NCI-H146 (cell line): ENCODE data around the gene PRKCZ.

Experiments used
- DNase-seq: peaks from one replicate; lab custom pipeline; 2025; lab: John Stamatoyannopoulos, UW

The PRKCZ gene

GRCh38 chr1:2045468-2046173, 4.6 kb upstream of the PRKCZ start:
- DNase-seq: no peak

GRCh38 chr1:2046174-2046917, 3.9 kb upstream of the PRKCZ start:
- peak; percentile 53 for DNase-seq

GRCh38 chr1:2046953-2047748, 3.1 kb upstream of the PRKCZ start:
- no peak for DNase-seq

DNA sequence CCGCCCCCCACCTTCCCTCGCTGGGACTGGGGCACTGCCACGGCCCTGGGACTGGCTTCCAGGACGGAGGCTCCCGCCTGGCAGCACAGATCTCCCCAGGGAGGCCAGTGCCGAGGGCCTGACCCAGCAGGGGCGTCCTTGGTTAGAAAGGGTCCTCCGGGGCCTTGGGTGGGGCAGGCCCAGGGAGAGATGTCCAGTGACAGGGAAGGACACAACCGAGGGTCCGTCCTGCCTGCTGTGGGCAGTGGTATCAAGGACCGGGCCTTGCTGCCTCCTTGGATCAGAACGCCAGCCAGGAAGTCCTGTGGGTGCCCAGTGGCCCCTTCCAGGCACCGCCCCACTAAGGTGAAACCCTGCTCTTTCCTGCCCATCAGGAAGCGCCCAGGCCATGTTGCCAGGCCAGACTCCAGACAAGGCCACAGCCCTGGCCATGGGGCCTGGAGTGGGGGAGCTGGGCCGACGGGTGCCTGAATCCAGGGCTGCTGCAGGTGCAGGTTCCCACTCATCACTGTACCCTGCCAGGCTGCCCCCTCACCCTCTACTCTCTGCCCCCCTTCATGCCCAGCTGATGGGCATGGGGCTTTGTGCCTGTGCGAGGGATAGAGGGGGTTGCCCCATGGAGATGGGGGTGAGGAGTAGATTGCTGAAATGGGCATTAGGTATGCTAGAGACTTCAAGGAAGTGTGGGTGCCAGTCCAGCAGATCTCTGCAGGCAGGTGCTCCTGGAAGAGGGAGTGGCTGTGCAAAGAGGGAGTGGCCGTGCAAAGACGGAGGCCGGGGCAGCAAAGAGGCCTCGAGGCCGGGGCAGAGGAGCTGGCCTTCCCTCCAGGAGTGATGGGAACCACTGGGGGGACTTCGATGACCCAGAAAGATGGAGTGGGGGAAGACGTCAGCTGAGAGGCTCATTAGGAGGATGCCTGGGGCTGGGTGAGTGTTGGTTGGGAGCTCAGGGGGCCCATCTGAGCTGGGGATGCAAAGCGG, 2.2 kb upstream of the PRKCZ start:
- DNase-seq: no peak

DNA sequence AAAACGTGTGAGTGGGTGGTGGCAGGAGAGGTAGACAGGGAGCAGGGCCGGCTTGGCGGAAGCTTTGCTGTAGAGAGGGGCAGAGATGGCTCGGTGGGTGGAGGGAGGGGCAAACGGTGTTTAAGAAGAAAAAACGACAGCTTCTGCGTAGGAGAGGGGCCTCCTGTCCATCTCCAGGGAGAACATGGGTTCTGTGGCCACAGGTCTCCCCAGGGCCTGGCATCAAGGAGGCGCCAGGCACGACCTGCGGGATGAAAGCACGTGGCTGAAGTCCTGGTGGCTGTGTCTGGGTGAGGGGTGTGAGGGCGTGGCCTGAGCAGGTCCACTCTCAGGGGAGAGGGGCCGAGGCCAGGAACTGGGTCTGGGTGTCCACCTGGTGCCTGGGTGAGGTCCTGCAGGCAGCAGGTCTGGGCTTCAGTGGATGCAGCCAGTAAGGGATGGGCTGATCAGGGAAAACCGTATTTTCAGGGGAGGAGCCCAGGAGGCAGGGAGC, 940 bp upstream of the PRKCZ start:
- DNase-seq: peak; percentile 51

- peak; percentile 46 for DNase-seq
Observed at GRCh38 chr1:2050461-2050792, 216 bp downstream of the PRKCZ start.

- DNase-seq: no peak
Observed at GRCh38 chr1:2050793-2051682, 827 bp downstream of the PRKCZ start.

- DNase-seq: no peak
Observed at GRCh38 chr1:2052054-2052679, 2.0 kb downstream of the PRKCZ start.

DNA sequence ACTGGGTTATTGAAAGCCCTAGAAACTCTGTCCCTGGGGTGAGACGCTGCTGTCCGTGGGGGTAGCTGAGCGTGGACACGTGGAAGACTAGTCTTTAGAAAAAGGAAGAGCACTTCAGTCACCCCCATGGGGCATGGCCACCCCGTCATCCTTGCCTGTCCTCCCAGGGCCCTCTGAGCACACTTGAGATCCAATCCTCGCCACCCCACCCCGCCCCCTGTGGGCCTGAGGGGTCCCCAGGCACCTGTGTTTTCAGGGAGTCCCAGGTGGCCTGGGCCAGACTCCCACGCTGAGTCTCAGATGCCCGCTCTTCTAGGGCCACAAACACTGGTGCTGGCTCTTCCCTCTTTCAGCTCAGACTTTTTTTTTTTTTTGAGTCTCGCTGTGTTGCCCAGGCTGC, 2.5 kb downstream of the PRKCZ start:
- no peak for DNase-seq

GRCh38 chr1:2053217-2053616, 3.0 kb downstream of the PRKCZ start:
- DNase-seq: no peak

- DNase-seq: no peak
Observed at GRCh38 chr1:2053784-2054376, 3.7 kb downstream of the PRKCZ start.

GRCh38 chr1:2054560-2054959, 4.3 kb downstream of the PRKCZ start:
- DNase-seq: no peak

- no peak for DNase-seq
Observed at GRCh38 chr1:2055911-2056575, 5.8 kb downstream of the PRKCZ start.

DNA sequence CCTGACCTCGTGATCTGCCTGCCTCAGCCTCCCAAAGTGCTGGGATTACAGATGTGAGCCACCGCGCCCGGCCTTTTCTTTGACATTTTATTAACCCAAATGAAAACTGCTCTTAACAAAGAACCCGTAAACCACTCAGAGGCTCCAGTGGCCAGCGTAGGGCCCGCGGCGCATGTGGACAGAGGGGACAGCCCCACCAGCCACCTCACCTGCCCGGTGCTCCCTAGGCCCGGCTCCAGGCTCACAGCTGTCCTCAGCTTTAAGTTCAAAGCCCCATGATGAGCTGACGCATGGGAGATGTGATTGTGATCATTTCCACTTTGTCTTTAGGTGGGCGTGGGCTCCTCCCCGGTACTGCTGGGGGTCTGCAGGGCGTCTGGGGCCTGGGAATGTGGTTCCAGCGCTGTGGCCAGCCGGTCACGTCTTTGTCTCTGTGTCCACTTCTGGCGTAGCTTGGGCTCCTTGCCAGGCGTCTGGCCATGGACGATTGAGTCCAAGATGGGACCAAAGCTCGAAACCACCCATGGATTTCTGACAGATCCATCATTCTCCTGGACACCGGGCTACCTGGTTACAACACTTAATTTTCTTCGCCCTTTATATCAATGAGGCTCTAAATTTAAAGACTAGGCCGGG, 6.9 kb downstream of the PRKCZ start:
- DNase-seq: no peak

GRCh38 chr1:2059290-2059953, 9.2 kb downstream of the PRKCZ start:
- DNase-seq: no peak

DNA sequence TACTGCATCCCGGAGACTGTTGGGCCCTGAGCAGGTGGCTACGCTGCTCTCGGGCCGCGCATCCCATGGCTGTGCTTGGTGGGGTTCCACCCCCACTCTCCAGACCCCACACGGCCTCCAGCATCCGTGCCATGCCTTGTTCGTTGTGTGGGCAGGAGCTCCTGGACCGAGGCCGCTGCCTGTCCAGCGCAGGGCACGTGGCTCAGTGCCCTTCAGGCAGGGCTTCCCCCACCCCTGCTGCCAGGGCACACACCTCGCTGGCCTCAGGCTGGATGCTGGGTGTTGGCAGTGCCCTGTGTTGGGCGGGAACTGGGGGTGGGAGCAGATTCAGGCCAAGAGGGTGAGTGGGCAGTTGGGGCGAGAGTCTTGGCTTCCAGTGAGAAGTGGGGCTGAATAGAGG, 9.9 kb downstream of the PRKCZ start:
- no peak for DNase-seq

DNA sequence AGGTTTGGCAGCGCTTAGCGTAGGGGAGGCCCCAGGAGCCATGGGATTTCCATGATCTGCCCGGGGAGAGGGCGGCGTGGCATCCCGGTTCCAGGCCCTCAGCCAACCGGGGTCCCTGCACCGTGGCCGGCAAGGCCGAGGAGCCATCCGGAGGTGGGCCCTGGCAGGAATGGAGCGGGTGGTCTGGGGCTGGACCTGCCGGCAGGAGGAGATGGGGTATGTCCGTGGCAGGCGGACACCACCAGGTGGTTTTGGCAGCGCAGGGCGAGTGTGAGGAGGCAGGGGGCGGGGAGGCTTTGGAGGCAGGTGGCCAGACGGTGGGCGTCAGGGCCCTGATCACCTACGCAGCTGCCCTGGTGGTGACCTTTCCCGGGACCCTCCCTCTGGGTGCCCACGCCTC, 10.3 kb downstream of the PRKCZ start:
- DNase-seq: no peak
